Forelimb muscle (tissue), 1 donor: Measurements from ENCODE around the gene BRSK1. TPM values are rescaled to one million over a fixed set of nuclear protein-coding genes. Genes with fewer than 3 reads are reported as not detected.

Source experiments
- DNase-seq: peaks from one replicate; pipeline ENCODE4 v3.0.0-alpha.2; 2013; ENCODE audit warnings: low read depth
- polyA plus RNA-seq: library from polyadenylated mRNA; unstranded; fragments of 120-200 nt; gene quantifications from one replicate; pipeline ENCODE4 v1.2.1, GENCODE V29; 2013; ENCODE audit not compliant: insufficient read length

The BRSK1 gene
- polyA plus RNA-seq: 7.4 TPM

- no peak for DNase-seq
These were observed at the start of gene BRSK1 for GRCh38 chr19:55283548-55284377. TSS of gene BRSK1 (plus strand) at chr19:55283997. CDS start at chr19:55284443, 446 bp downstream.

GRCh38 chr19:55238030-55238429 lies 45.8 kb upstream of the BRSK1 start:
- no peak for DNase-seq

- DNase-seq: no peak
These were observed 44.8 kb upstream of the BRSK1 start for GRCh38 chr19:55239004-55239403.

- no peak for DNase-seq
These were observed 43.1 kb upstream of the BRSK1 start for GRCh38 chr19:55240713-55241020.

- DNase-seq: no peak
These were observed 42.5 kb upstream of the BRSK1 start for GRCh38 chr19:55241143-55241934.

GRCh38 chr19:55241935-55242464 lies 41.8 kb upstream of the BRSK1 start:
- DNase-seq: no peak

- DNase-seq: no peak
These were observed 41.3 kb upstream of the BRSK1 start for GRCh38 chr19:55242517-55242916.

- DNase-seq: no peak
These were observed 39.7 kb upstream of the BRSK1 start for GRCh38 chr19:55244004-55244680.

GRCh38 chr19:55245236-55245904 lies 38.4 kb upstream of the BRSK1 start:
- DNase-seq: no peak

GRCh38 chr19:55246462-55247451 lies 37.0 kb upstream of the BRSK1 start:
- DNase-seq: no peak

GRCh38 chr19:55247621-55248099 lies 36.1 kb upstream of the BRSK1 start:
- no peak for DNase-seq

- no peak for DNase-seq
These were observed 35.6 kb upstream of the BRSK1 start for GRCh38 chr19:55248166-55248675.

- DNase-seq: no peak
These were observed 35.1 kb upstream of the BRSK1 start for GRCh38 chr19:55248704-55249103.

- DNase-seq: no peak
These were observed 34.0 kb upstream of the BRSK1 start for GRCh38 chr19:55249841-55250240.

- no peak for DNase-seq
These were observed 33.3 kb upstream of the BRSK1 start for GRCh38 chr19:55250262-55251036.

GRCh38 chr19:55251341-55252081 lies 32.3 kb upstream of the BRSK1 start:
- DNase-seq: no peak

- no peak for DNase-seq
These were observed 30.8 kb upstream of the BRSK1 start for GRCh38 chr19:55252760-55253663.
